T-helper 2 cell treated with Interferon-gamma antibody and Interleukin-4, amounts not matched to agents 100 ng/mL and 5 ng/mL, for 36 hours (primary cell): ENCODE results near the gene SYNC. TPM values are rescaled to one million over a fixed set of nuclear protein-coding genes. Genes with fewer than 3 reads are reported as not detected.
"Not testable (repeated sequence)": the region's sequence is repeated elsewhere in the genome, so short reads cannot be mapped to it uniquely, and the experiment has no call there.

ENCODE experiments used
- intact Hi-C: fragments of 100-400 bp; cut with micrococcal nuclease; formaldehyde crosslinking; loops from one replicate; pipeline ENCODE4 v1.15.1; 2023
- total RNA-seq: library from RNA; stranded (reverse); gene quantifications from 2 replicates; pipeline ENCODE4 v1.2.3, GENCODE V29; 2022

The SYNC gene
- total RNA-seq, 1 donor from 2014 or later, result not detected

DNA sequence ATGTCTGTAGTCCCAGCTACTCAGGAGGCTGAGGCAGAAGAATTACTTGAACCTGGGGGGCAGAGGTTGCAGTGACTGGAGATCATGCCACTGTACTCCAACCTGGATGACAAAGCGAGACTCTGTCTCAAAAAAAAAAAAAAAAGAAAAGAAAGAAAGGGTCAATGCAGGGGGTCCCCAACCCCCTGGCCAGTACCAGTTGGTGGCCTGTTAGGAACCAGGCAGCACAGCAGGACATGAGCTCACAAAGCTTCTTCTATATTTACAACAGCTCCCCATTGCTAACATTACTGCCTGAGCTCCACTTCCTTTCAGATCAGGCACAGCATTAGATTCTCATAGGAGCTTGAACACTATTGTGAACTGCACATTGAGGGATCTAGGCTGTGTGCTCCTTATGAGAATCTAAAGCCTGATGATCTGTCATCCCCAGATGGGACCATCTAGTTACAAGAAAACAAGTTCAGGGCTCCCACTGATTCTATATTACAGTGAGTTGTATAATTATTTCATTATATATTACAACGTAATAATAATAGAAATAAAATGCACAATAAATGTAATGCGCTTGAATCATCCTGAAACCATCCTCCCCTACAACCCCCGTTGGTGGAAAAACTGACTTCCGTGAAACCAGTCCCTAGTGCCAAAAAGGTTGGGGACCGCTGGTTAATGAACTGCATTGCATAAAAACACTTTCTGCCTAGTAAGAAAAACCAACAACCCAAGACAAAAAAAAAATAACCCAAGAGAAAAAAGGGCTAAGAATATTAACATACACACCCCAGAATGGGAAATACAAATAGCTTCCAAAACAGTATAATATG lies 55.0 kb downstream of the SYNC start:
- intact Hi-C loops, result no loop called here

DNA sequence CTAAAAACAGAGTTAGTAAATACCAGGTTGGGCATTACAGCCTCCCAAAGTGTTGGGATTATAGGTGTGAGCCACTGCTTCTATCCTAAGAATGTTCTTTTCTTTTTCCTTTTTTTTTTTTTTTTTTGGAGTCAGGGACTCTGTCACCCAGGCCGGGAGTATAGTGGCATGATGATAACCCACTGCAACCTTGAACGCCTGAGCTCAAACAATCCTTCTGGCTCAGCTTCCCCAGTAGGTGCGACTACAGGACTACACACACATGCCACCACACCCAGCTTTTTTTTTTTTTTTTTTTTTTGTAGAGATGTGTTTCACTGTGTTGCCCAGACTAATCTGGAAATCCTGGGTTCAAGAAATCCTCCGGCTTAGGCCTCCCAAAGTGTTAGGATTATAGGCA lies 58.1 kb downstream of the SYNC start:
- intact Hi-C loops, result no loop called here

DNA sequence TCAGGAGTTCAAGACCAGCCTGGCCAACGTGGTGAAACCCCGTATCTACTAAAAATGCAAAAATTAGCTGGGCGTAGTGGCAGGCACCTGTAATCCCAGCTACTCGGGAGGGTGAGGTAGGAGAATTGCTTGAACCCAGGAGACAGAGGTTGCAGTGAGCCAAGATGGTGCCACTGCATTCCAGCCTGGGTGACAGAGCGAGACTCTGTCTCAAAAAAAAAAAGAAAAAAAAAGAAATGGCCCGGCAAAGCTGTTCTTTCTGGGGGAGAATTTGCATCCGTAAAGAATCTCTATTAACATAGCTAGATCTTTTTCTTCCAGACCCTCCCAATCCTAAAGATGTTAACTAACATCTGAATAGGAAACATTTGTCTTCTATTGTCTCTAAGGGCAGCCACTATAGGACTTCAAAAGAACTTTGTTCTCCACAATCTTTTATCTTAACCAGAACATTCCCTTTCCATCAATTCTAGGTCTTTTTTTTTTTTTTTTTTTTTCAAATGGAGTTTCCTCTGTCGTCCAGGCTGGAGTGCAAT lies 60.2 kb downstream of the SYNC start:
- intact Hi-C loops, result not testable (repeated sequence)

DNA sequence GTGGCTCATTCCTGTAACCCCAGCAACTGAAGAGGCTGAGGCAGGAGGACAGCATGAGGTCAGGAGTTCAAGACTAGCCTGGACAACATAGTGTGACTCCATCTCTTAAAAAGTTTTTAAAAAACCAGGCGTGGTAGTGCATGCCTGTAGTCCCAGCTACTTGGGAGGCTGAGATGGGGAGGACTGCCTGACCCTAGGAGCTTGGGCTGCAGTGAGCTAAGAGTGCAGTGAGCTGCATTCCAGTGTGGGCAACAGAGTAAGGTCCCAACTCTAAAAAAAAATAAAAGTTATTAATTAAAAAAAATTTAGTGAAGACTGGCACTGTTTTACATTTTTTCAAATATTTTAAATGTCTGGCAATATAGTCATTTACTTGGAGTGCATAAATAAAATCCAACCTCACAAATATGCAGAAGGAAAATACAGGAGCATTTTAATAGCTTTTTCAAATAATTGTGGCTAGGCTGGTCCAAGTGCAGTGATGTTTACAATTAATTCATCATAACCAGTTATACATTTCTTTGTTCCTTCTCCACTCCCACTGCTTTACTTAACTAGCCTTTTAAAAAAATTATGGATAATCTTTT lies 63.0 kb downstream of the SYNC start:
- intact Hi-C loops, result no loop called here

DNA sequence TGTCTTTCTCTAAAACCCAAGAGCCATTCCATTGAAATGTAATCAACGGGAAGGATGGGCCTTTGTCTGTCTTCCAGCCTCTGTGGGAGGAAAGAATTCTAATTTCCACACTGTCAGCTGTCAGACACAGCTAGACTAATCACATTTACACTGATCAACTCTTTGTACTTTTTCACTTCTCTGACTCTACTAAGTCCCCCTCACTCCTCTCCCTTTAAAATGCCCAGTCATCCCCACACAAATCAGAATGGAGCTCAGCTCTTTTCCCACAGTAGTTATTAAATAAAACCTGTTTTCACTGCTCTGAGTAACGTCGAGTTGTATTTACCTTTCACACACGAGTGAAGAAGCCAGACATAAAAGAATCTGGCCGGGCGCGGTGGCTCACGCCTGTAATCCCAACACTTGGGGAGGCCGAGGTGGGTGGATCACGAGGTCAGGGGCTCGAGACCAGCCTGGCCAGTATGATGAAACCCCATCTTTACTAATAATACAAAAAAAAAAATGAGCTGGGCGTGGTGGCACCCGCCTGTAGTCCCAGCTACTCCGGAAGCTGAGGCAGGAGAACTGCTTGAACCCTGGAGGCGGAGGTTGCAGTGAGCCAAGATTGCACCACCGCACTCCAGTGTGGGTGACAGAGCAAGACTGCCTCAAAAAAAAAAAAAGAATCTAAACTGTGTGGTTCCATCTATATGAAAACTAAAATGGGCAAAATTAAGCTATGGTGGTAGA lies 65.5 kb downstream of the SYNC start:
- intact Hi-C loops, result no loop called here

DNA sequence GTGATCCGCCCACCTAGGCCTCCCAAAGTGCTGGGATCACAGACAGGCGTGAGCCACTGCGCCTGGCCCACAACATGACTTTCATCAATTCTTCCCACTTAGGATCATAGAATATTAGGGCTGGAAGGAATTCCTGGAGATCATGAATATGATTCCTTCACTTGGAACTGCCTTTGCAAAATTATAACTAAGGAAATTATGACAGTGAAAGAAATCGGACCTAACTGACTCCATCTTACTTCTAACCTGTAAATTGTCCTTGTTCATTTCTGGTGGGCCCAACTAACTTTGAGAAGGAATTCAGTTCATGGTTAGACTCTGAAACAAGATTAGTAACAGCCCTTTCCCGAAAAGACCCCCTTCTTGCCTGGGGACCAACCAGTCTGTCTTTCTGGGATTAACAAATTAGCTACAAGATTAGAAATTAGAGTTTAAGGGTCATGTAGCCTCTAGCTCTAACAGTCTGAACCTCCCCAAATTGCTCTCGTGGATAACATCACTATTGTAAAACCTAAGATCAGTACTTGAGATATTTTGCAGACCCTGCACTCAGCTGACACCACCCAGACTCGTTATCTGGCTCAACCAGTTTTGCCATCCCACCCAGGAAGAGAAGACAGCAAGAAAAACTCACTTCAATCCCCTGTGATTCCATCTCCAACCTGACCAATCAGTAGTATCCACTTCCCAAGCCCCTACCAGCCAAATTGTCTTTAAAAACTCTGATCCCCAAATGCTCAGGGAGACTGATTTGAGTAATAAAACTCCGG lies 66.9 kb downstream of the SYNC start:
- intact Hi-C loops, result no loop called here

DNA sequence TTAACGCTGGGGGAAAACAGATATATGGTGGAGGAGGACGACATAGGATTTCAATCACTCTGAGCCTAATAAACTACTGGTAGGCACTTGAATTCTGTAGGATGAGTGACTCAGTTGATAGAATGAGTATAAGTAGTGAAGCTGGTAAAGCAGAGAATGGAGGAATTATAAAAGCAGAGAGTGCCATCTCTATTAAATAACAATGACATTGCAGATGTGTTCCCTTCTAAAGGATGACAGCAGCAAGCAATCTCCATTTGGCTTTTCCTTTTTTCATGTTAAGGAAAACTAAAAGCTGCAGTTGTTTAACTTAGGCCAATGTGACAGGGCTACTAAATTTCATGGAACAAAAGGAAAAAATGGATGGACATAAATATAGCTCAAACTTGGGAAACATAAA lies 69.7 kb downstream of the SYNC start:
- intact Hi-C loops, result no loop called here

DNA sequence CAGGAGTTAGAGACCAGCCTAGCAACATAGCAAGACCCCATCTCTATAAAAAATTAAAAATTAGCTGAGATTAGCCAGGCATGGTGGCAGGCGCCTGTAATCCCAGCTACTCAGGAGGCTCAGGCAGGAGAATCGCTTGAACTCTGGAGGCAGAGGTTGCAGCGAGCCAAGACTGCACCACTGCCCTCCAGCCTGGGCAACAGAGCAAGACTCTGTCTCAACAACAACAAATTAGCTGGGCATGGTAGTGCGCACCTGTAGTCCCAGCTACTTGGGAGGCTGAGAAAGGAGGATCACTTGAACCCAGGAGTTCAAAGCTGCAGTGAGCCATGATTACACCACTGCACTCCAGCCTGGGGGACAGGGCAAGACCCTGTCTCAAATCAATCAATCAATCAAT lies 72.4 kb downstream of the SYNC start:
- intact Hi-C loops, result not testable (repeated sequence)

Other genes with a start within 250 kb of the SYNC start
- gene ZBTB8B, start 237.7 kb downstream of the SYNC start, total RNA-seq, result not detected in 2 replicates
- gene ZBTB8A, start 163.3 kb downstream of the SYNC start, total RNA-seq, result 0.39 and 0.64 TPM in 2 replicates
- 52.9 and 58.4 TPM in 2 replicates for gene ZBTB8OS, start 52.2 kb downstream of the SYNC start, total RNA-seq
- gene RBBP4, start 51.6 kb downstream of the SYNC start, total RNA-seq, result 315 and 316 TPM in 2 replicates
- 157 and 164 TPM in 2 replicates for gene YARS1, start 114.6 kb upstream of the SYNC start, total RNA-seq
- 62.0 and 70.3 TPM in 2 replicates for gene S100PBP, start 114.9 kb upstream of the SYNC start, total RNA-seq
- not detected in 2 replicates for gene FNDC5, start 168.1 kb upstream of the SYNC start, total RNA-seq
- 0.18 TPM in 1 of 2 replicates, not detected in the other for gene HPCA, start 183.7 kb upstream of the SYNC start, total RNA-seq
- gene TMEM54, start 198.6 kb upstream of the SYNC start, total RNA-seq, result not detected in 2 replicates